ENCODE data around the gene SCNN1A. TPM values are rescaled to one million over a fixed set of nuclear protein-coding genes. Genes with fewer than 3 reads are reported as not detected.

SCNN1A gene
- total and polyA plus RNA-seq, 2 of the 13 experiments (the other 11 are each of a cell fraction or from before 2014, with no cell fraction given), result 1.5 to 14.6 TPM

GRCh38 chr12:6322352-6322751, 53.0 kb downstream of the SCNN1A start:
- intact Hi-C loops (cut with micrococcal nuclease; ENCODE audit: unreplicated experiment) (no loop called here), in situ Hi-C loops (cut with HindIII; ENCODE audit: extremely low pct_ligation_motif_present, low pct_unique_long_range_greater_than_20kb) (no loop called here)
- POLR2A ChIA-PET, result interaction anchor here (0.6 to 4.4 kb wide), 13 partner anchors 9 to 148 kb away, joined by 3 to 62 read pairs (median 5); partner anchors contain the start of genes LTBR, PLEKHG6 and VAMP1
- Histone ChIP-seq H4K20me1 (ENCODE audit: insufficient read depth, low read length) (no peaks in the 10 kb centered on the region), H2AFZ (ENCODE audit: low read length) (no peak overlapping the region), H3K4me2 (ENCODE audit: low read depth, low read length) (no peak overlapping the region), H3K27me3 (ENCODE audit: control insufficient read depth in 1 of 2, insufficient read depth in 2 of 2, low read length in 2 of 2) (no peaks in the 10 kb centered on the region), H3K4me3 (replicated peaks in 1 of 3; ENCODE audit: insufficient read depth in 1 of 3, low read depth in 2 of 3, low read length in 3 of 3) (no peak overlapping the region), H3K27ac (ENCODE audit: extremely low read length, insufficient read depth, low read length) (peak overlapping the region; percentile 37), H3K9ac (ENCODE audit: insufficient read depth, low read depth, low read length) (peak overlapping the region; percentile 18; the same call in 1 of the 2 replicates), H3K79me2 (ENCODE audit: insufficient read depth, low read length) (no peaks in the 10 kb centered on the region), H3K4me1 (ENCODE audit: insufficient read depth, low read length) (peaks cover 46% of the 10 kb centered on the region), H3K9me3 (ENCODE audit: low read length) (no peaks in the 10 kb centered on the region), H3K36me3 (replicated peaks in 1 of 2; ENCODE audit: control insufficient read depth in 1 of 2, insufficient read depth in 2 of 2, low read length in 2 of 2) (peaks cover 2 to 28% of the 10 kb centered on the region in 2 experiments; a peak in 3 of 5 replicates)
- no peak for FAIRE-seq
- BruUV-seq (replicated peaks), result TSS peak; percentile 17
- CTCF ChIA-PET (ENCODE audit: low intra/inter-chr PET ratio, low total read pairs), result interaction anchor here (1.7 kb wide), 1 partner anchor 45 kb away, joined by 7 read pairs; no protein-coding TSS in a partner anchor
- DNase-seq (ENCODE audit: low spot score), result no peak
- no peak for ATAC-seq
- WGBS (ENCODE audit: low lambda C conversion rate), result 95% methylated on average over 4 of the region's 4 CpGs
- TF ChIP-seq ZMAT5 (CRISPR knock-in tag; IDR thresholded peaks at IDR 0.05; ENCODE audit: borderline replicate concordance, low read depth), result no peak
- TF ChIP-seq ZBTB38 (CRISPR knock-in tag; IDR thresholded peaks at IDR 0.05), result no peak
- TF ChIP-seq TOPORS (CRISPR knock-in tag; IDR thresholded peaks at IDR 0.05), result no peak
- no peak for TF ChIP-seq ZBTB10 (CRISPR knock-in tag; IDR thresholded peaks at IDR 0.05; ENCODE audit: borderline replicate concordance)

Data from HepG2 (cell line).